ENCODE data around the gene DHODH.
"Not testable (repeated sequence)": the region's sequence is repeated elsewhere in the genome, so short reads cannot be mapped to it uniquely, and the experiment has no call there.

The DHODH gene

DNA sequence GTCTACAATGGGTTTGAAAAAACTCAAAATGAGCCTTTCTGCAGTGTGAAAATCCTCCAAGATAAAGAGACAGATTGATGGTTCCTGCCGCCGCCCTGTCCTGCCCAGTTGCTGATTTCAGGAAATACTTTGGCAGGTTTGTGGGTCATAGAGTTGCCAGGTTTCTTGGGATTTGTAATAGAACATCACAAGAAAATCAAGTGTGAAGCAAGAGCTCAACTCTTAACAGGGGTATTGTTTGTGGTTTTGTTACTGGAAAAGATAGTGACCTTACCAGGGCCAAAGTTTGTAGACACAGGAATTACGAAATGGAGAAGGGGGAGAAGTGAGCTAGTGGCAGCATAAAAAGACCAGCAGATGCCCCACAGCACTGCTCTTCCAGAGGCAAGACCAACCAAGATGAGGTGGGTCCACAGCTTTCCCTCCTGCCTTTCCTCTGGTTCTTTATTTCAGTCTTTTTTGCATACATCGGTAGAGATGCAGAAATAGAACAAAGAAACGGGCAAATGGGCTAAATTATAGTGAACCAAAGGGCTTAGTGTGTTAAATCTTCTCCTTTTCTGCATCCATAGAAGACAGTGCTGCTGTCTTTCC lies 45.8 kb downstream of the DHODH start, which contains the start of gene HP:
Gene HP, plus strand, starts transcription at position 252 of the 594 bp plus-strand sequence. Its CDS starts 148 bp downstream, at position 400.
- DNase-seq = not testable (repeated sequence)

DNA sequence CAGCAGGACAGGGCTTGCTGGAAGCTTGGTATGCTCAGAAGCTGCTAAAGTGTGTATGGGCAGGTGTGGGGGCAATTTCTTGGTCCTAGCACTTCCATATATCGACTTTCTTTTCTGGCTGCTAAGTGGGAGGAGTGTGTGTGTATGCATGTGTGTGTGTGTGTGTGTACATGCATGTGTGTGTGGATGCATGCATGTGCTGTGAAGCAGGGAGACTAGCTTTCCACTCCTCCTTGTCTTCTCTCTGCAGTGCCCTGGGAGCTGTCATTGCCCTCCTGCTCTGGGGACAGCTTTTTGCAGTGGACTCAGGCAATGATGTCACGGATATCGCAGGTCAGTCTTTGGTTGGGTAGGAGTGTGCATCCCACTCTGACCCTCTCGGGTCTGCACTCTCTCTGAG lies 47.4 kb downstream of the DHODH start:
- no peak for DNase-seq

DNA sequence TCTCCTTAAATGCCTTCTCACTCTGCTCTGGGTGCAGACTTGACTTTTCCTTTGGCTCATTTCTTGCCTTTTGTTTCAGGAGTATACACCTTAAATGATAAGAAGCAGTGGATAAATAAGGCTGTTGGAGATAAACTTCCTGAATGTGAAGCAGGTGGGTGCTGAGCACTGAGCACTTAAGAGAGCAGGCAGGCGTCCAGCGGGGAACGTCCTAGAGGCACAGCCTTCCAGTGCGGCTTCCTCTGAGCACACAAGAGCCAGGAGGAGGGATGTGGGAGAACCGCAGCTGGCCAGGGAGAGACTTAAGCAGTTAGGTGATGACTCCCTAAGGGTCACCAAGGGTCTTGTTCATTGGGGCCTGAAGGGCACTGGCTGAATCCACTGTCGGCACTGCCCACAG lies 48.8 kb downstream of the DHODH start:
- not testable (repeated sequence) for DNase-seq

DNA sequence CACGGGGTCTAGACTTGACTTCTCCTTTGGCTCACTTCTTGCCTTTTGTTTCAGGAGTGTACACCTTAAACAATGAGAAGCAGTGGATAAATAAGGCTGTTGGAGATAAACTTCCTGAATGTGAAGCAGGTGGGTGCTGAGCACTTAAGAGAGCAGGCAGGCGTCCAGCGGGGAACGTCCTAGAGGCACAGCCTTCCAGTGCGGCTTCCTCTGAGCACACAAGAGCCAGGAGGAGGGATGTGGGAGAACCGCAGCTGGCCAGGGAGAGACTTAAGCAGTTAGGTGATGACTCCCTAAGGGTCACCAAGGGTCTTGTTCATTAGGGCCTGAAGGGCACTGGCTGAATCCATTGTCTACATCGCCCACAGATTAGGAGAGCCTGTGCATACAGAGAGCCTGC lies 50.5 kb downstream of the DHODH start:
- DNase-seq = not testable (repeated sequence)

DNA sequence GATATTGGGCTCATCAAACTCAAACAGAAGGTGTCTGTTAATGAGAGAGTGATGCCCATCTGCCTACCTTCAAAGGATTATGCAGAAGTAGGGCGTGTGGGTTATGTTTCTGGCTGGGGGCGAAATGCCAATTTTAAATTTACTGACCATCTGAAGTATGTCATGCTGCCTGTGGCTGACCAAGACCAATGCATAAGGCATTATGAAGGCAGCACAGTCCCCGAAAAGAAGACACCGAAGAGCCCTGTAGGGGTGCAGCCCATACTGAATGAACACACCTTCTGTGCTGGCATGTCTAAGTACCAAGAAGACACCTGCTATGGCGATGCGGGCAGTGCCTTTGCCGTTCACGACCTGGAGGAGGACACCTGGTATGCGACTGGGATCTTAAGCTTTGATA lies 51.9 kb downstream of the DHODH start:
- DNase-seq = no peak

DNA sequence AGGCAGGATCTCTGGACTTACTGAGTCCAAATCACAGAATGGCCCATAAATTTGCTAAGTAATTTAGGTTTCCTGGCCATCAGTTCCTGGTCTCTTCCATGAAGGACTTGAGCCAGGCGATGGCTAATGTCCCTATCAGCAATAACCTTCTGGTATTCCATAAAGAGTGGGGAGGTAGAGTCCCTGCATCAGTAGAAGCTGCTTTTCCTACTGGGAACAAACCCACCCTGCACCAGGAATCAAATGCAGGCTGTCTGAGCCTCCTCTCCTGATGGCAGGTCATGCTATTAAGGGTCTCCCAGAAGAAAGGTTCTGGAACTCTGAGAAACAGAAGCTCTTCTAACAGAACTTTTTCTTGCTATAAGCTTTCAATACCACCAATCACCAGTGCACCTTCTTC lies 53.0 kb downstream of the DHODH start:
- no peak for DNase-seq

DNA sequence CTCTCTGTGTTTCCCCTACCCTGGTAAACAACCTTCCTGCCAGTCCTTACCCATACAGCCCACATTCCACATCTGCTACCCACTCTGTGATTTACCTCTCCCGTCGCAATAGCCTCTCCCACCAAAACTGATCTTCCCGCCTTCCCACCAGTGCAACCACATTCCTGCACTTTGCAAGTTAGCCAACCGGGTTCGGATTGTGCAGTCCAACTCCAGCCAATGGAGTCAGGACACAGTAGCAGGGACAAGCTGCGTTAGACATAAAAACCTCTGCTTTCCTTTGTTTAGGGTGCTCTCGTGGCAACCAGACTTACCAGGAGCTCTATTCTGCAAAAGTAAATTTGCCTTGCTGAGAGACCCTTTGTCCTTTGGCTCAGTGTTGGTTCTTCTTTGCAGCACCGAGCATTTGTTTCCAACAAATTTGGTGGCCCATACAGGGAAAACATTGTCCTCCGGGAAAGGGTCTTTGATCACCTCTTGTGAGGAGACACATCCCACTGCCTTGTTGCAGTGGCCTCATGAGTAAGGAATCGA lies 55.9 kb downstream of the DHODH start:
- DNase-seq = no peak

DNA sequence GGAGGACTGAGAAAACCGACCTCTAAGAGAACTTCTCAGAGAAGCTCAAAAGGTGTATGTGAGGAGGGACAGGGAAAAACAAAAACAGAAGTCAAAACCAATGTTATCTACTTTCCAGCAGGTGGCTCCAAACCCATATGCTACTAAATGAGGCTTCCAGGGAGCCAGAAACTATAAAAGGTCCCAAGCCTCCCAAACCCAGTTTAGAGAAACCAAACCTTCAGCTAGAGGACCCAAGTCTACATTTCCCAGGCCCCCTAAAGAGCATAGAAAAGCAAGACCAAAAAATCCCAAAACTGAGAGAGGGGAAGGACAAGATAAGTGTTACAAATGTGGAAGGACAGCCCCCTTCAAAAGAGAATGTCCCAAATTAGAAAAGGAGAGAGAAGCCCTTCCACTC lies 58.2 kb downstream of the DHODH start:
- DNase-seq = no peak

DNA sequence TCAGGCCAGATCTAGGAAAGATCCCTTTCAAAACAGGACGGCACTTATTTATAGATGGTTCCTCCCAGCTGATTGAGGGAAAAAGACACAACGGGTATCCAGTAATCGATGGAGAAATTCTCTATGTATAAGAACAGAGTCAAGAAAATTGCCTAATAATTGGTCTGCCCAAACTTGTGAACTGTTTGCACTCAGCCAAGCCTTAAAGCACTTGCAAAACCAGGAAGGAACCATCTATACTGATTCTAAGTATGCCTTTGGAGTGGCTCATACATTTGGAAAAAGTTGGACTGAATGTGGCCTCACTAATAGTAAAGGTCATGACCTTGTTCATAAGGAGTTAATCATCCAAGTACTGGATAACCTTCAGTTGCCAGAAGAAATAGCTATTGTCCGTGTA lies 60.4 kb downstream of the DHODH start:
- no peak for DNase-seq

DNA sequence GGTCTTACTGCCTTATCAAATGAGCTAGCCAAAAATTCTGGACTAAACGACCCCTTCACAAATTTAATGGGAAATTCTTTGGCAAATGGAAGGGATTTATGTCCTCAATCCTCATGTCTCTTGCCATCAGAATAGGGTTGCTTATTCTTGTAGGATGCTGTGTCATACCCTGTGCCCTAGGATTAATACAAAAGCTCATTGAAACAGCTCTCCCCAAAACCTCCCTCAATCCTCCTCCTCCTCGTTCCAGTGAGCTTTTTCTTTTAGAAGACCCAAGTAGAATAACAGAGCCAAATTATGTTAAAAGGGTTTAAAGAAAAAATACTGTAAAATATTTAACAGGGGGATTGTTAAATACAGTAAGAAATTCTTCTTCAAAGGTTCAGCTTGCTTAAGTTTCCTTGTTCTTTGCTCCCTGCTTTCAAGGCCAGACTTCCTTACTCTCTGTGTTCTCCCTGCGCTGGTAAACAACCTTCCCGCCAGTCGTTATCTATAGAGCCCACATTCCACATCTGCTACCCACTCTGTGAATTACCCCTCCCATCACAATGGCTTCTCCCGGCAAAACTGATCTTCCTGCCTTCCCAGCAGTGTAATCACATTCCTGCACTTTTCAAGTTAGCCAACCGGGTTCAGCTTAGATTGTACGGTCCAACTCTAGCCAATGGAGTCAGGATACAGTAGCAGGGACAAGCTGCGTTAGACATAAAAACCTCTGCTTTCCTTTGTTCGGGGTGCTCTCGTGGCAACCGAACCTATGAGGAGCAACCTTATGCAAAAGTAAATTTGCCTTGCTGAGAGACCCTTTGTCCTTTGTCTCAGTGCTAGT lies 64.2 kb downstream of the DHODH start:
- DNase-seq = no peak

DNA sequence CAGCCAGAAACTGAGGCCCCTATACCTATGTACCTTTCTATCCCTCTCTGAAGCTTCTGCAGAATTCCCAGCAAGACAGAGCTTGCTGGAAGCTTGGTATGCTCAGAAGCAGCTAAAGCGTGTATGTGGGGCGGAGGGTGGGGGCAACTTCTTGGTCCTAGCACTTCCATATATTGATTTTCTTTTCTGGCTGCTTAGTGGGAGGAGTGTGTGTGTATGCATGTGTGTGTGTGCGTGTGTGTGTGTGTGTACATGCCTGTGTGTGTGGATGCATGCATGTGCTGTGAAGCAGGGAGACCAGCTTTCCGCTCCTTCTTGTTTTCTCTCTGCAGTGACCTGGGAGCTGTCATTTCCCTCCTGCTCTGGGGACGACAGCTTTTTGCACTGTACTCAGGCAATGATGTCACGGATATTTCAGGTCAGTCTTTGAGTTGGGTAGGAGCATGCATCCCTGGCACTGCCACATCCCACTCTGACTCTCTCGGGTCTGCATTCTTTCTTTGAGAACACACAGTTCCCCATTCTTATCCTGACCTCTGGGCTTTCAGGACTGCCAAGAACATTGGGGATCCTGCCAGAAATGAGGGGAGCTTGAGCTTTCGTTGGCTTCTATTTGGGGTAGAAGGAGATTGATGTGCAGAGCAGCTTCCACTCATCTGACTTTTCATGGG lies 65.2 kb downstream of the DHODH start:
- no peak for DNase-seq

DNA sequence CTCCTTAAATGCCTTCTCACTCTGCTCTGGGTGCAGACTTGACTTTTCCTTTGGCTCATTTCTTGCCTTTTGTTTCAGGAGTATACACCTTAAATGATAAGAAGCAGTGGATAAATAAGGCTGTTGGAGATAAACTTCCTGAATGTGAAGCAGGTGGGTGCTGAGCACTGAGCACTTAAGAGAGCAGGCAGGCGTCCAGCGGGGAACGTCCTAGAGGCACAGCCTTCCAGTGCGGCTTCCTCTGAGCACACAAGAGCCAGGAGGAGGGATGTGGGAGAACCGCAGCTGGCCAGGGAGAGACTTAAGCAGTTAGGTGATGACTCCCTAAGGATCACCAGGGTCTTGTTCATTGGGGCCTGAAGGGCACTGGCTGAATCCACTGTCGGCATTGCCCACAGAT lies 66.5 kb downstream of the DHODH start:
- DNase-seq = not testable (repeated sequence)
